ENCODE results near the gene MCOLN3.

DNA sequence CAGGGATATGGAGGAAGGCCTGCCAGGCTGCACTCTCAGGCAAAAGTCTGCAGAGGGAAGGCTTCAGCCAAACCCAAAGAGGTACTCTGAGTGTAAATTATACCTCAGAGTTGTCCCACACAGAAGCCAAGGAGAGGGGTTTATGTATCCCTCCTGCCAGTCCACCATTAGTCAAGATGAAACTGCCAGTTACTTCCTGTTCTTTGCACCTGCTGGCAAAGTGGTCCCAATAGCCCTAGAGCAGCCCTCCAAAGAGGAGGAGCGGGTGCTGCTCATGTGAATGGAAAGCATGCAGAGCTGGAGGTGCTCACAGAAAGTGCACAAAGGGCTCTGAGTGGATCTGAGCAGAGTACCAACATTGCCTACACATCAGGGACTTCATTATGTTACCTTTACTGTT, 37.1 kb upstream of the MCOLN3 start:
- TF ChIP-seq CTCF (IDR thresholded peaks at IDR 0.05; ENCODE audit: low read length) (no peak), EZH2phosphoT487 (IDR thresholded peaks at IDR 0.05; ENCODE audit: low read length) (no peak), EZH2 (optimal IDR thresholded peaks at IDR 0.05; ENCODE audit: low read depth, low read length) (no peak)
